ENCODE measurements around the gene CHRNA4.

The CHRNA4 gene

DNA sequence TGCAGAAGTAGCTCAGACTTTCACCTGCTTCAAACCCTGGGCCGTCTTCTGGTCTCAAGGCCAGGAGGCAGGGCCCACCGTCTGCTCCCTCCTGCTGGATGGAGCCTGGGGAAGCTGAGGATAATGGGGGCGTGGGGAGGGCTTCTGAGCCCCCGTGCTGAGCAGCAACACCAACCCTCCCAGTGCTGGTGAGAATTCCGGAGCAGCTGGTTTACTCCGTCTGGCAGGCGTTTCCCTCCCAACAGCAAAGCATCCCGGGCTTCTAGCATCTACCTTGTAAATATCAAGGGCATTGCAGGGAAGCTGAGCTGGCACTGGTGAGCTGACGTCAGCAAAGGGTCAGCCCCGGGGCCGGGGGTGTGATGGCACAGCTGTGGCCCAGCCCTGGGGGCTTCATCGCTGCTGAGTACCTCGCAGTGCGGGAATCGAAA lies 16.8 kb upstream of the CHRNA4 start:
- H3K4me3 ChIP-seq, result no peak overlapping the region
- H3K36me3 ChIP-seq, result no peaks in the 10 kb centered on the region
- H3K9me3 ChIP-seq, result no peaks in the 10 kb centered on the region
- H3K27me3 ChIP-seq, result peaks cover 0 to 100% of the 10 kb centered on the region in 2 donors
- TF ChIP-seq, protein P1, sequence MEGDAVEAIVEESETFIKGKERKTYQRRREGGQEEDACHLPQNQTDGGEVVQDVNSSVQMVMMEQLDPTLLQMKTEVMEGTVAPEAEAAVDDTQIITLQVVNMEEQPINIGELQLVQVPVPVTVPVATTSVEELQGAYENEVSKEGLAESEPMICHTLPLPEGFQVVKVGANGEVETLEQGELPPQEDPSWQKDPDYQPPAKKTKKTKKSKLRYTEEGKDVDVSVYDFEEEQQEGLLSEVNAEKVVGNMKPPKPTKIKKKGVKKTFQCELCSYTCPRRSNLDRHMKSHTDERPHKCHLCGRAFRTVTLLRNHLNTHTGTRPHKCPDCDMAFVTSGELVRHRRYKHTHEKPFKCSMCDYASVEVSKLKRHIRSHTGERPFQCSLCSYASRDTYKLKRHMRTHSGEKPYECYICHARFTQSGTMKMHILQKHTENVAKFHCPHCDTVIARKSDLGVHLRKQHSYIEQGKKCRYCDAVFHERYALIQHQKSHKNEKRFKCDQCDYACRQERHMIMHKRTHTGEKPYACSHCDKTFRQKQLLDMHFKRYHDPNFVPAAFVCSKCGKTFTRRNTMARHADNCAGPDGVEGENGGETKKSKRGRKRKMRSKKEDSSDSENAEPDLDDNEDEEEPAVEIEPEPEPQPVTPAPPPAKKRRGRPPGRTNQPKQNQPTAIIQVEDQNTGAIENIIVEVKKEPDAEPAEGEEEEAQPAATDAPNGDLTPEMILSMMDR (IDR thresholded peaks at IDR 0.05), result no peak
- intact Hi-C loops (cut with DNase I; ENCODE audit: low total_unique reads), result no loop called here
- DNase-seq, result no peak
- H3K4me1 ChIP-seq, result no peaks in the 10 kb centered on the region
- H3K27ac ChIP-seq, result no peak overlapping the region

DNA sequence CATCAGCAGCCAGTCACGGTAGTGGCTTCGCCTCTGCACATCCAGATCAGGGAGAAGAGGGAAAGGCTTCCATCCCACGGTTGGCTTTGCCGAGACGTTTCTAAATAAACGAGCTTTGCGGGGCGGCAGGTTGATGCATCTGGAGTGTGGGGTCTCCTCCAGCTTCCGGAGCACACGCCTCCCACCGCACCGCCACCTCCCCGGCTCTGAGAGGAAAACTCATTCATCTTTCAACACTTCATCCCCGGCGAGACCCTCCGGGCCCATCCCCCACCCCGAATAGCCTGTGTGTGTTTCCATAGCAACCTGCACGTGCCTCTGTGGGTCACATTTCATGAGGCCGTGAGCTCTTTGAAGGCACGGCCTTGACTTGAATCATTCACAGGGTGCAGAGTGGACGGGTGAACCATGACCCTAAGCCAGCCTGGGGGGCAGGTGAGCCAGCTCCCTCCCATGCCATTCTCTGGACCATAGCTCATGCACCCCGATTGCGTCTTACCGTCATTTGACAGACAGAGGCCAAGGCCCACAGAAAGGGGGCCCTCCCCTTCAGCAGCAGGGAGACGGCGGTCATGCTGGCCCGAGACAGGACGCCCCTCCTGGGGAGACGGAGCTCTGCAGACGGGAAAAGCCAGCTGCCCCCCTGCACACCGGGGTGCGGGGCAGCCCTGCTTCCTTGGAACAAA lies 16.2 kb upstream of the CHRNA4 start:
- H3K36me3 ChIP-seq, result no peaks in the 10 kb centered on the region
- no peak for DNase-seq
- no peaks in the 10 kb centered on the region for H3K4me1 ChIP-seq
- TF ChIP-seq, protein P1 (IDR thresholded peaks at IDR 0.05), result no peak
- H3K4me3 ChIP-seq, result no peak overlapping the region
- H3K9me3 ChIP-seq, result no peaks in the 10 kb centered on the region
- intact Hi-C loops (cut with DNase I; ENCODE audit: low total_unique reads), result no loop called here
- no peak overlapping the region for H3K27ac ChIP-seq
- H3K27me3 ChIP-seq, result peaks cover 0 to 100% of the 10 kb centered on the region in 2 donors

DNA sequence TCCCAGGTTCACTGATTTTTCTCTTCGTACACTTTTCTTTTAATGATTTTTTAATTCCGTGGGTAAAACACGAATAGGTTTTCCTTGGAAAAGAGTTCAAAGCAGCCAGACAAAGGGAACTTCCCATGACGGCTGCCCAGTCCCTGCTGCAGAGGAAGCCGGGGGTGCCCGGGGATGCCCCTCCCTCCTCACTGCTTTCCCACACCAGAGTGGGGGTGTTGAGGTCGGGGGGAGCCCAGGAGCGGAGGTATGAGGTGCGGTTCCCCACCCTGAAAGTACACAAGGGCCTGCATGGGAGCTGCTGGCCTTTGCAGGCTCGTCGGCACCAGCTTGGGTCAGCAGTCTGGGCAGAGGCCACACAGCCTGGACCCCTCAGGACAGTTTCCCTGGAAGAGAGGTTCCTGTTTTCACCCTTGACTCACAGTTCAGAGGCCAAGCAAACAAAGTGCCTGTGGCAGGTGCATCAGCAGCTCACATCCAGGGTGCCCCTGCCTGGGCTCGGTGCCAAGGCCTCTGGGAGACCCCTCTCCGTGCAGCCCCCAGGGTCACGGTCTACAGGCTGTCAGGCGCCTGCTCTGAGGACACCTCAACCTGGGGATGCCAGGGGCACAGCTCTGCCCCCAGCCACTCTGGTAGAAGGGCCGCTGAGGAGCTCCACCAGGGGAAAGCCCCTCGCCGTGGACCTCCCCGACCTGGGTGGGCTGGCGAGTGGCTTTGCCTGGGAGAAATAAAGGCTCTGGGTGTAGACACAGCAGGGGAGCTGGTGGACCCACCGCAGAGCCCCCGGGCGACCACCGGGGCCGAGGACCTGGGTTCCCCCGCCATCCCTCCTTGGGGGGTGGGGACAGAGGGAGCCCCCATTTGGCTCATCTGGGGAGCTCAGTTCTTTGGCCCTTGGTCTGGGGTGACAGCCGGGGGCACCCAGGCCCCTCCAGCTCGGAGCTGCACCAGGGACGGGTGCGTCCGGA lies 15.4 kb upstream of the CHRNA4 start:
- peaks cover 0 to 96% of the 10 kb centered on the region in 2 donors for H3K27me3 ChIP-seq
- TF ChIP-seq, protein P1 (IDR thresholded peaks at IDR 0.05), result no peak
- no peaks in the 10 kb centered on the region for H3K36me3 ChIP-seq
- no peak overlapping the region for H3K27ac ChIP-seq
- no peak for DNase-seq
- no peaks in the 10 kb centered on the region for H3K9me3 ChIP-seq
- no peaks in the 10 kb centered on the region for H3K4me1 ChIP-seq
- intact Hi-C loops (cut with DNase I; ENCODE audit: low total_unique reads), result no loop called here
- no peak overlapping the region for H3K4me3 ChIP-seq

DNA sequence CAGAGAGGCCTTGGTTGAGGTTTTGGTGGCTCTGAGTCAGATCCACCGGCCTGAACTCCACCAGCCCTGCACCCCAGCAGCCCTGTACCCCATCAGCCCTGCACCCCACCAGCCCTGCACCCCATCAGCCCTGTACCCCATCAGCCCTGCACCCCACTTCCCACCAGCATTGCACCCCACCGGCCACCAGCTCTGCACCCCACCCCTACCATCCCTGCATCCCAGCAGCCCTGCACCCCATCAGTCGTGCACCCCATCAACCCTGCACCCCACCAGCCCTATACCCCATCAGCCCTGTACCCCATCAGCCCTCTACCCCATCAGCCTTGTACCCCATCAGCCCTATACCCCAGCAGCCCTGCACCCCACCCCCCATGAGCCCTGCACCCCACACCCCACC lies 14.3 kb upstream of the CHRNA4 start:
- H3K9me3 ChIP-seq, result no peaks in the 10 kb centered on the region
- no peaks in the 10 kb centered on the region for H3K4me1 ChIP-seq
- no peak for DNase-seq
- TF ChIP-seq, protein P1 (IDR thresholded peaks at IDR 0.05), result no peak
- intact Hi-C loops (cut with DNase I; ENCODE audit: low total_unique reads), result no loop called here
- no peaks in the 10 kb centered on the region for H3K36me3 ChIP-seq
- no peak overlapping the region for H3K27ac ChIP-seq
- no peak overlapping the region for H3K4me3 ChIP-seq
- H3K27me3 ChIP-seq, result peaks cover 0 to 96% of the 10 kb centered on the region in 2 donors

DNA sequence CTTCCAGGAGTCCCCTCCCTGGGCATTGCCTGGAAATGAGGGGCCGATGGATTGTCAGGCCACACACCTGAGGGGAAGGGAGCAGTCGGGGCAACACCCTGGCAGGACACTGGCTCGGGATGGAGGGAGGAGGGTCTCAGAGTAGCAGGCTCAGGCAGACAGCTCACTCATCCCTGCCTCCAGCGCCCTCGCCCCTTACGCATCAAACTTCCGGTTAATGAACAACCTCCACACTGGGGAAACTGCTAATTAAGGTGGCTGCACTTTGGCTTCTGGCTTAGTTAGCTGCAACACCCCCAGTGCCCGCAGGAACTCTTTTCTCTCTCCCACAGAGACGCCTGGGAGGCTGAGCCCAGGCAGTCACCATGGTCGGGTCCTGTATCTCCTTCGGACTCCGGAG lies 13.4 kb upstream of the CHRNA4 start:
- Histone ChIP-seq H3K4me3 (no peak overlapping the region), H3K4me1 (no peaks in the 10 kb centered on the region), H3K36me3 (no peaks in the 10 kb centered on the region), H3K27ac (no peak overlapping the region), H3K27me3 (peaks cover 0 to 96% of the 10 kb centered on the region in 2 donors), H3K9me3 (no peaks in the 10 kb centered on the region)
- DNase-seq, result no peak
- TF ChIP-seq, protein P1 (IDR thresholded peaks at IDR 0.05), result no peak
- intact Hi-C loops (cut with DNase I; ENCODE audit: low total_unique reads), result no loop called here
